OCI-M2 (cell line): ENCODE results near the gene ABL1.
"Not testable (repeated sequence)": the region's sequence is repeated elsewhere in the genome, so short reads cannot be mapped to it uniquely, and the experiment has no call there.

ENCODE experiments used
- DNase-seq: peaks from one replicate; lab custom pipeline; 2025; ENCODE audit not compliant: unreplicated experiment; lab: John Stamatoyannopoulos, UW

Gene ABL1

DNA sequence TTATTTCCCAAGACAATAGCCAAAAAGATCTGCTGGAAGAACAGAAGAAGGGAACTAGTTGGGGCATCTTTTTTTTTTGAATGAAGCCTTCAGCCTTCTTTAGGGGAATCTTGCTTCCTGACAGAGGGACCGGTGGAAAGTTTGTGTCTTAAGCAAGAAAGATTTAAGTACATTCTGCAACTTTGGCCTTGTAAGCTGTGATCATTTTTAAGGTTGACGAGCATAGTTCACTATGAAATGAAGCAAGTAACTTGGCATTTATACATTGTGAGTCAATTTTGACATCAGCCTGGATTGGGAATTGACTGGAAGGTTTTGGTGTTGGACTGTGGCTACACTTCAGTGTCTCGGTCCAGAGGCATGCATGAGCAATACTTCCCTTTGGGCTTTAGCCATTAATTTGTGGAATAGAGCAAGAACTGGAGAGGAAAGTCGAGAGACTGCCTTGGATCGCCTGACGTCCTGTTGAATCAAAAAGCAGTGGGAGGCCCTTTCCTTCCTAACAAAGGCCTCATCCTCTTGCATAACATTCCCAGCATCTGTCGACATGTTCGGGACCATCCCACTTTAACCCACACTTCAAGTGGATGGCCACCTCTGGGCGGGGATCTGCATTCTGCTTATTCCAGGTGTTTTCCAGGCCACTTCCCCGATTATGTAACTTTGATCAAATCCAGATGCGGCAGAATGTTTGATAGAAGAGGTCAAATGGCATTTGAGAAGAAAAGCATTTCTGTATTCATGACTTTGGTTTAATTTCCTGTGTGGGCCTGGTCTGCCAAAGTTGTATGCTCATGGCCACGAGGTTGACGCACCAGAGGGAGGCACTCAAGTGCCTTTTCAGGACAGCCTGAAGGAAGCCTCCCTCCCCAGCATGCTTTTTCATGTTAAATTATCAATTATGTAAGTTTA is 12.5 kb downstream of the ABL1 start:
- DNase-seq: no peak

DNA sequence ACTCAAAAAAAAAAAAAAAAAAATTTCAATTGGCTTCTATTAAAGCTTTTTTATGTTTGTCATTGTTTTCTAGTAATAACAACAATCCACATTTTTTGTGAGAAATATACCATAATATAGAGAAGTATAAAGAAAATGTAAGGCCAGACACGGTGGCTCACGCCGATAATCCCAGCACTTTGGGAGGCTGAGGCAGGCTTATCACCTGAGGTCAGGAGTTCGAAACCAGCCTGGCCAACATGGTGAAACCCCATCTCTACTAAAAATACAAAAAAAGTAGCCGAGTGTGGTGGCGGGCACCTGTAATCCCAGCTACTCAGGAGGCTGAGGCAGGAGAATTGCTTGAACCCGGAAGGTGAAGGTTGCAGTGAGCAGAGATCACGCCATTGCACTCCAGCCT is 13.5 kb downstream of the ABL1 start:
- not testable (repeated sequence) for DNase-seq

DNA sequence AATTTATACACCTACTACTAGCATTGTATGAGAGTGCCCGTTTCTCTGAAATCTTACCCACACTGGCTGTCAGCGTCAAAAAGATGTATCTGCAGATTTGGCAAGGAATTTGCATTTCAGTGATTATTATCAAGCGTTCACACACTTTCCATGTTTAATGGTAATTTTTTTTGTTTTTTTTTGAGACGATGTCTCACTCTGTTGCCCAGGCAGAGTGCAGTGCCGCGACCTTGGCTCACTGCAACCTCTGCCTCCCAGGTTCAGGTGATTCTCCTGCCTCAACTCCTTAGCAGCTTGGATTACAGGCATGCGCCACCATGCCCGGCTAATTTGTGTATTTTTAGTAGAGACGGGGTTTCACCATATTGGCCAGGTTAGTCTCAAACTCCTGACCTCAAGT is 14.3 kb downstream of the ABL1 start:
- DNase-seq: no peak

DNA sequence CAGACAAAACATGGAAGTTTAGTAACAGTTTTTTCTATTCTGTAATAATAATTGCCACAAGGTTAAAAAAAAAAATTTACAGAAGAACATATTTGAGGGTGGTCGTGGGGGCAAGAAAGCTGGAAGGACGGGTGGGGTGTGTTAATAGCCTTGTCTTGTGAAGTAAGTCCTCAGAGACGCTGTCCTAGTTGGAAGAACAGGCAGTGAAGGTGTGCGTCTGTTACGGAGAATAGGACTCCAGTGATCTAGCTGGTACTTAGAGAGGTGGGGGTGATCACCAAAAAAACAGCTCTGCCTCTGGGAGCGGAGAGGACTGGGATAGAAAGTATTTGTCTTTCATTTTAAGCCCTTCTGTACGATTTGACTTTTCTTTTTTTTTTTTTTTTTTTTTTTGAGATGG is 17.7 kb downstream of the ABL1 start:
- DNase-seq: no peak

DNA sequence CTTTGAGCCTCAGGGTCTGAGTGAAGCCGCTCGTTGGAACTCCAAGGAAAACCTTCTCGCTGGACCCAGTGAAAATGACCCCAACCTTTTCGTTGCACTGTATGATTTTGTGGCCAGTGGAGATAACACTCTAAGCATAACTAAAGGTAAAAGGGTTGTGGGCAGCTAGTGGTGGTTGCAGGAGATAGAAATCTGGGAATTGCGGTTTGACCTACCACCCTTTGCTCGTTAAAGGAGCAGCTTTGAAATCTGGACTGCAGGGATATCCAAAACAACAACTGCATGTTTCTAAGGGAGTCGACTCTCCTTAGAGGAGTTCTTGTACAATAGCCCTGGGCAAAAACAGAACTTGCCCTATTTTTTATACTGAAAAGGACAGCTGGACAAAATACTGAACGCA is 19.0 kb downstream of the ABL1 start:
- DNase-seq: no peak

DNA sequence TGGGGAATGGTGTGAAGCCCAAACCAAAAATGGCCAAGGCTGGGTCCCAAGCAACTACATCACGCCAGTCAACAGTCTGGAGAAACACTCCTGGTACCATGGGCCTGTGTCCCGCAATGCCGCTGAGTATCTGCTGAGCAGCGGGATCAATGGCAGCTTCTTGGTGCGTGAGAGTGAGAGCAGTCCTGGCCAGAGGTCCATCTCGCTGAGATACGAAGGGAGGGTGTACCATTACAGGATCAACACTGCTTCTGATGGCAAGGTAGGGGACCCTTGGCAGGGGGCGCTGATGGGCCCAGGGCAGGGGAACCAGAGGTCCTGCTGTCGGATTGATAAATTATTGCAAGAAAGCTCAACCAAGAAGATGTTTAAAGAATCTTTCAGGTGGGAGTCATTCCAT is 19.8 kb downstream of the ABL1 start:
- no peak for DNase-seq

DNA sequence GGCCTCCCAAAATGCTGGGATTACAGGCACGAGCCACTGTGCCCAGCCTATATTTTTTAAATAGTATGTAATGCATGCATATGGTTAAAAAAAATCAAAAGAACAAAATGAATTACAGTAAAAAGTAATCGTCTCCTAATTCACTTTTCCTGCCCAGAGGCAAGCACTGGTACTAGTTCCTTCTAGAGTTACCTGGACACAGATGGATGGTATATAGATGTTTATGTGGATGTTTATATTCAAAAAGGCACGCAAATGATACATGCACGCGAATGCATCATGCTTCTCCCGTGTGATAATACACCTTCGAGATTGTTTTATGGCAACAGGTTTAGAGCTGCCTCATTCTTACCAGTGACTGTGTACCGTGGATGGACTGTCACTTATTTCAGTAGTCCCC is 21.4 kb downstream of the ABL1 start:
- no peak for DNase-seq

DNA sequence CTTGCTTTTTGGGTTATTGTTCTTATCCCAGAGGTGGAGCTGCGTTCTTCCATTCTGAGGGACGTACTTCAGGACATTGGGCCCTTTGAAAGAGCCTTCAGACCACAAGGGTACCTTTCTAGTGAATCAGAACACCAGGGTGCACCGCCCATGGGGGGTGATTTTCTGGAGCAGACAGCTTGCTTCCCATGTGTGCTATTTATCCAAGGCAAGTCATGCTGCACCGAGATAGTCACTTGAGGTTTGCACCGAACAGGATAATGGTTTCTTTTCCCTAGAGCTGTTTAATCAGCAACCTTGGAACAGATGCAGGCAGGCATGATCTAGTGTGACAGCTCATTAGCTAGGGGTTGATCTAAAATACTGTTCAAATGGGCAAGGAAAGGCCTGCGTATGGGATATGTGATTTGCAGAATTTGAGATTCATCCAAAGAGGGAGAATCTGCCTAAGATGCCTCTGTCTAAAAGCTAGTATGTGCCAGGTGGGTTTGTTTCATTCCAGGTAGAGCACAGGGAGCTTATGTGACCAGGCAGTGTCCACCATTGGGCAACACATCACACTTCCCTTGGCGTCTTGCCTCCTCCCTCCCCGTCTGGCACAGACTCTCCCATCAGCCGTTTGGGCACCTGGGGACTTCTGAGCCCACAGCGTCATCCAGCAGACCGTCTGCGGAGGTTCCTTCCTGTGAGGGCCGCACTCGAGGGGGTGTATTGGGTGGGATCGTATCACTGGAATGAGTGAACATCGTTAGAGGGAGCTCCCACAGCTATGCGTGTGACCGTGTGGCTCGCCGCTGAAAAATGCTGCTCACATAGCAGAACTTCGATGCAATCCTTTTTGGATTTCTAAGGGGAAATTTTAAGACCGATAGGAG is 23.0 kb downstream of the ABL1 start:
- DNase-seq: no peak

DNA sequence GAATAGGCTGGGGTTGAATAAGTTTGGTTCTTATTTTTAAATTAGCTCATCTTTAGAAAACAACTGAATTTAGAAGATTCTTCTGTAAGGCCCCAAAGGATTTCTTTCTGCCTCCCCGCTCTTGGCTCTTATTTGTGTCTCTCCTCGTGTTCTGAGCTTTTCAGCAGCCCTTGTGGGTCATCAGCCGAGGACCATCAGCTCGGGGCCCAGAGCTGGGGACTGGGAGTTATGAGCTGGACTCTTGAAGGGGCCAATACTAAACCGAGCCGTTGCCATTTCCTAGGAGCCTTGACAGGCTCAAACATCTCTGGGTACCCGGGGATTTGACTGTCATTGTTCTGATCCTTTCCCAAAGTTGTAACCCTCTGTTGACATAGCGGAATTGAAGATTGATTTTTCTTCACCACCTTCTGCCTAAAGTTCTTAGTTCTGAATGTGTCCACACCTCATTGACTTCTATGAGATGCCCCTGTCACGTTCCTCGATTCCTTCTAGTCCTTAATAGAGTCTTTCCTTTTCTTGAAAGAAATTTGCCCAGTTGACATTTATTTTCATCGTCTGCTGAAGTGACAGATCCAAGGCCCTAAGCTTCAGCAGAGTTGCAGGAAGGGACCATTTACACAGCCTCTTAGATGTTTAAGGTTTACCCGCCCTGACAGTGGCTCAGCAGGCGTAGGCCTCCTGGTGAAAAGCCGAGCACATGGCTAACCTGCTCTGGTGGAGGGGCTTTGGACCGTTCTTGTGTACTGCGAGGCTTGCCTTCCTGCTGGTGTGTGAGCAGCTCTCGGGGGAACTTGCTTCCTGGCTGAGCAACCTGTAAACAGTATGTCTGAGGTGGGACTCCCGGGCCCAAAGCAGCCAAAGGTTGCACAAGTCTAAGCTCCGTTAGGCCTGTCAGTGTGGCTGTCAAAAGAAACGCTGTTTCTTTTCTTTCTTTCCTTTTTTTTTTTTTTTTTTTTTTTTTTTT is 24.0 kb downstream of the ABL1 start:
- no peak for DNase-seq

DNA sequence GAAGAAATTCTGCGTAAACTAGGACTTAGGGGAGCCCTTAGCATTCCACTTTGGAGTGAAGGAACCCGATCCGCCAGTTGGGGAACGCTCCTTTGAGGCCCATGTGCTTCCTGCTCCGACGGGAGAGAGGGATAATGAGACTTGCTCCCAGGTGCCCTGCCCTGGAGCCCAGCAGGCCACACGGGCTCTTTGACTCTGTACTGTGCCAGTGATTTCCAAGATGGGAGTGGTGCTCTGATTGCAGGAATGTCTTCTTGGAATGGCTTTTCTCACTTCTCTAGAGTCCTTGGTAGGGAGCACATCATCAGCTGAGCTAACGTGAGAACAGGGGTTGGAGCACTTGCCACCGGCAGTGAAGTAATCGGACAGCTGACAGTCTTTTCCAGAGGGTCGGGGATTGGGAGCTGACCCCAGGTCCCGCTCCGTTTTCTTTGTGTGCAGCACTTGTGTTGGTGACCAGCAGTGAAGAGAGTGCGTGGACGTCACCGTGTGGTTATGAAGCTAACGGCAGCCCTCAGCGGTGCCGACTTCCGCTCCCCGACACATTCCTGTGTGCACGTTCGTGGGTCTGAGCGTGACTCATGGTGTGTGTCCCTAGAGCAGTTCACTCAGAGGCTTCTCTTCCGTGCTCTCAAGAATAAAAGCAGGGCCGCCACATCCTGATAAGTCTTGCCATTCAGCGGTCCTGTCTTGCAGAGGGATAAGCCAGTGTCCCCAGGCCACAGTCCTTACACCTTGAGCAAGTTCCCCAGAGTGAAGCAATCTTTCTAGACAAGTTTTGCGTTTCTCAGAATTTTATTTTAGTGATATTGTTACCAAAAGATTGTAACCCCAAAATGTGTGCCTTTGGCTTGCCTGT is 25.6 kb downstream of the ABL1 start:
- no peak for DNase-seq

DNA sequence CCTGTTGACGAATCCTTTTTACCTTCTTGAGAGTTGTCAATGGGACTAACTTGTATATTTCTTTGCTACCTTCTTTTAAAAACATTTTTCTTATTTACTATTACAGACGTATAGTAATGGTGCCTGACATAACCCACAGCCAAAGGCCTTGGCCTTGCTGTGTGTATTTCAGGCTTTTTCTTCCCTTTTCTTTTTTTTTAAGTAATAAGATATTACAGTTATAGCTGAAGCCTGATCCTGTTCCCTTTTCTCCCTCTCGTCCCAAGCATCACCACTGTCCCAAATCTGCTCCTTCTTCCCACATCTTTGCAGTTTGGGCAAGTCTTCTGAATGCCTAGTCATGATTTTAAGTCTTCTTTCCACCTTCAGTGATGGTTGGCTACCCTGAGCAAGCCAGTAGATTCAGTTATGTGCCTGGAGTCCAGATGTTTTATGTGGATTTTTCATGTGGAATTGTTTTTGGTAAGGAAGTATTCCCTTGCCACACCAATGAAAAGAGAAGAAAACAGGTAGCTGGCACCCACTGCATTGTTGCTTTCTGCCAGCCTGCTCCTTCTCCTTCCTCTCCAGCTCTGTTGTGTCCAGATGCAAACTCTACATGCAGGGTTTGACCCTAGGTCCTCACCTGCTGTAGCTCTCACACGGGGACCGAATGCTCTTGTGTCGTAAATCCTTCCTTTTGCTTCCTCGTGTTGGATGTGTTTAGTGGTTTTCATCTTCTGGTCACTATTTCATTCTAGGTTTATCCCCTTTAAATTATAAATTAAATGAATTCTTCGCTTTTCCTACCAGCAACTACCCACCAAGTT is 26.5 kb downstream of the ABL1 start:
- DNase-seq: no peak

DNA sequence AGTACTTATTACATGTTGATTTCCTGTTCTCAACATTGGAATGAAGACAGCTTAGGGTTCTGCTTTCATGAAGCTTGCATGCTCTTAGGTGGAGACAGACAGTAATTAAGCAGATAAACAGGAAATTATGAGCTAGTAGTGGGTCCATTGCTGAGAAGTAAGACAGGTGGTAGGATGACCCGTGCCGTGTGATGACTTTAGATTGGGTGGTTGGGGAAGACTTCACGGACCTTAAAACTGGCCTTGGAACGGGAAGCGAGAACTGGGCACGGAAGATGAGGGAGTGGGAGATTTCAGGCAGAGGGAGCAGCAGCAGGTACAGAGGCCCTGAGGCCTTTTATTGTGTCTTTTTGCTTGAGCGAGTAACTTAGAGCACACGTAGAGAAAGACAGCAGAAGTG is 27.2 kb downstream of the ABL1 start:
- DNase-seq: no peak

DNA sequence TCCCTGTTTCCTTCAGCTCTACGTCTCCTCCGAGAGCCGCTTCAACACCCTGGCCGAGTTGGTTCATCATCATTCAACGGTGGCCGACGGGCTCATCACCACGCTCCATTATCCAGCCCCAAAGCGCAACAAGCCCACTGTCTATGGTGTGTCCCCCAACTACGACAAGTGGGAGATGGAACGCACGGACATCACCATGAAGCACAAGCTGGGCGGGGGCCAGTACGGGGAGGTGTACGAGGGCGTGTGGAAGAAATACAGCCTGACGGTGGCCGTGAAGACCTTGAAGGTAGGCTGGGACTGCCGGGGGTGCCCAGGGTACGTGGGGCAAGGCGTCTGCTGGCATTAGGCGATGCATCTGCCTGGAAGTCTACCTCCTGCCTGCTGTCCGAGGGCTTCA is 27.7 kb downstream of the ABL1 start:
- no peak for DNase-seq

DNA sequence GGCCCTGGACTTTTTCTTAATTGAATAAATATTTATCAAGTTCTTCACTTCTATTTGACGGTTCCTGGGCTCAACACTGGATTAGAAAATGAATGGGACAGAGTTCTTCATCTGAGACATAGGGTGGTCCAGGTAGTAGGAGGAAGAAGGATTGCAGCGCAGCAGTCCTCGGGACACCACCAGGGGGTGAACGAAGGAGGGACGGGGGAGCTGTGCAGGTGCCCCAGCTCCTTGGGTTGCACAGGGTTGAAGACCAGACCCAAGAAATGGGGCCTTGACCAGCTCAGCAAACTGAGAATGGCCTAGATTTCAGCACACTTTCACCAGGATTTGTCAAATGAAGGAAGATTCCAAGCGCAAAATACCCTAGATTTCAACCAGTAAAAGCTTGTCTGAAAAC is 29.5 kb downstream of the ABL1 start:
- no peak for DNase-seq

DNA sequence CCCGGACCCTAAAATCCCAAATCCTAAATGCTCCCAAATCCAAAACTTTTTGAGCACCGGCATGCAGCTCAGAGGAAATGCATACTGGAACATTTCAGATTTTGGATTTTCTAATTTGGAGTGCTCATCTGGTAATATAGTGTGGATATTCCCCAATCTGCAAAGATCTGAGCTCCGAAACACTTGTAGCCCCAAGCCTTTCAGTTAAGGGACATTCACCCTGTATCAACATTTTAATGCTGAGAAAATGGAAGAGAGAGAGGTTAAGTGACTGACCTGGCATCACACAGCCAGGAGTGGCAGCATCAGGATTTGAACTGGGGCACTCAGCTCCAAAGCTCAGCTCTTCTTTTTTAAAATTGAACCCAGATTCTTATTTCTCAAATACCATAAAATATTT is 30.9 kb downstream of the ABL1 start:
- DNase-seq: no peak

DNA sequence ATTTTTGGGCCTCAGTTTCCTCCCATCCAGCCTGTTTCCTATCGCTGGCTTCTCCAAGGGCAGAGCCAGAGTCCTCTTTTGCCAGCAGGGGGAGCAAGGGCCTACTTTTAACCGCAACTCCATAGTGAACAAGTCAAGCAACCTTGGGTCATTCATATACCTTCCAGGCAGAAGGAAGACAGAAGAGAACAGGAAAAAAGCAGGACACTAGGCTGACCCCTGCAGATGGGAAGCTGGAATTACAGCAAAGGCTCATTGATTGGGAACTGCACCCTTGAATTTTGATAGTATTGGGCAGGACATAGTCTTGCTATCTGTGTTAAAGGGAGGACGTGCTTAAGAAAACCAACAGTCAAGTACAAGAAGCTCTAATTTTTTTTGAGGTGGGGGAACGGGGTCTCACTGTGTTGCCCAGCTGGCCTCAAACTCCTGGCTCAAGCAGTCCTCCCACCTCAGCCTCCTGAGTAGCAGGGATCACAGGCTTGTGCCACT is 31.5 kb downstream of the ABL1 start:
- DNase-seq: no peak

DNA sequence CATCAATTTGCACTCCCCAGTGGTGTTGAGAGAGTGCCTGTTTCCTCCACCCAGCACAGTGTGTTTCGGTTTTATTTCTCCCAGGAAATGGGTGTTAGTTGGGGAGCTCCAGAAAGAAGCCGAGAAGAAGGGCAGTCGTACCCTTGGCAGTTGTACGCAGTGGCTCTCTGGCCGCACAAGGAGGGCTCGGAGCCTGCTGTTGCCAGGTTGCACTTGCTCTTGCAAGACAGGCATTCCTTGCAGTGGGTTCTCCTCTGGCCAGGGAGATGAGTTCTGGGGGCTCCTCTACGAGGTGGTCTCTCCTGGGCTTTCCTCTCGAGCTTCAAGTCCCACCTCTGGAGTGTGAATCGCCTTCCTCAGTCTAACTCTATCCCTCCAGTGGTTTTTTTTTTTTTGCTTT is 32.5 kb downstream of the ABL1 start:
- no peak for DNase-seq

DNA sequence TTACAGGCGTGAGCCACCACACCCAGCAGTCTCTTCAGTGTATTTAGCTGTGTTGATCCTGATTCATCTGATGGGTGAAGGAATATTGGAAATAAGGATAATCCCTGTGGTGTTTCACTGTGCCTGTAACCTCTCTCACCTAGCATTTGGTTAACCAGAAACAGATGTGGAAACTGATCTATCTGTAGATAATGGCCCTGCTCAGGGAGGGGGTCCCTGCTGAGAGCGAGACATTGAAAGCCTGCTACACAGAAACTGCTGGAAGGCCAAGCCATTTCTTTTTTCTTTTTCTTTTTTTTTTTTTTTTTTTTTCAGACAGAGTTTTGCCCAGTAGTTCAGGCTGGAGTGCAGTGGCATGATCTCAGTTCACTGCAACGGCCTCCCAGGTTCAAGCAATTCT is 33.2 kb downstream of the ABL1 start:
- no peak for DNase-seq

DNA sequence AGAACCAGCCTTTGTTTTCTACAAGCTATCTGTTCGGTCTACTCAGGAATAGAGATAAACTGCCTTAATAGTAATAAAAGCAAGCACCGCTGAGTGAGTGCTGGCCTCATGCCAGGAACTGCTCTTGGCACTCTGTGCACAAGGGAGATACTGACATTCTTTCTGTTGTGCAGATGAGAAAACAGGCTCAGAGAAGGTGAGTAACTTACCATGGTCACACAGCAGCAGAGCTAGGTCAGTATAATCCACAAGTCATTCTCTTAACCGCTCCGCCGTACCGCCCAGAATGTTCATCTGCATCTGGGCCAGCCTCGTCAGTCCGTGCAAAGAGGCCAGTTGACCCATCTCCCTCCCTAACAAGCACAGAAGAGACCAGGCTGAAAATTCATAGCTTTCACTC is 34.2 kb downstream of the ABL1 start:
- DNase-seq: no peak
